Measurements from ENCODE around the gene SNX8. TPM values are rescaled to one million over a fixed set of nuclear protein-coding genes. Genes with fewer than 3 reads are reported as not detected.

Gene SNX8, protein sequence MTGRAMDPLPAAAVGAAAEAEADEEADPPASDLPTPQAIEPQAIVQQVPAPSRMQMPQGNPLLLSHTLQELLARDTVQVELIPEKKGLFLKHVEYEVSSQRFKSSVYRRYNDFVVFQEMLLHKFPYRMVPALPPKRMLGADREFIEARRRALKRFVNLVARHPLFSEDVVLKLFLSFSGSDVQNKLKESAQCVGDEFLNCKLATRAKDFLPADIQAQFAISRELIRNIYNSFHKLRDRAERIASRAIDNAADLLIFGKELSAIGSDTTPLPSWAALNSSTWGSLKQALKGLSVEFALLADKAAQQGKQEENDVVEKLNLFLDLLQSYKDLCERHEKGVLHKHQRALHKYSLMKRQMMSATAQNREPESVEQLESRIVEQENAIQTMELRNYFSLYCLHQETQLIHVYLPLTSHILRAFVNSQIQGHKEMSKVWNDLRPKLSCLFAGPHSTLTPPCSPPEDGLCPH
- total RNA-seq, result 10 to 100 TPM; 13.3 to 35.7 (median 22.1) TPM

DNA sequence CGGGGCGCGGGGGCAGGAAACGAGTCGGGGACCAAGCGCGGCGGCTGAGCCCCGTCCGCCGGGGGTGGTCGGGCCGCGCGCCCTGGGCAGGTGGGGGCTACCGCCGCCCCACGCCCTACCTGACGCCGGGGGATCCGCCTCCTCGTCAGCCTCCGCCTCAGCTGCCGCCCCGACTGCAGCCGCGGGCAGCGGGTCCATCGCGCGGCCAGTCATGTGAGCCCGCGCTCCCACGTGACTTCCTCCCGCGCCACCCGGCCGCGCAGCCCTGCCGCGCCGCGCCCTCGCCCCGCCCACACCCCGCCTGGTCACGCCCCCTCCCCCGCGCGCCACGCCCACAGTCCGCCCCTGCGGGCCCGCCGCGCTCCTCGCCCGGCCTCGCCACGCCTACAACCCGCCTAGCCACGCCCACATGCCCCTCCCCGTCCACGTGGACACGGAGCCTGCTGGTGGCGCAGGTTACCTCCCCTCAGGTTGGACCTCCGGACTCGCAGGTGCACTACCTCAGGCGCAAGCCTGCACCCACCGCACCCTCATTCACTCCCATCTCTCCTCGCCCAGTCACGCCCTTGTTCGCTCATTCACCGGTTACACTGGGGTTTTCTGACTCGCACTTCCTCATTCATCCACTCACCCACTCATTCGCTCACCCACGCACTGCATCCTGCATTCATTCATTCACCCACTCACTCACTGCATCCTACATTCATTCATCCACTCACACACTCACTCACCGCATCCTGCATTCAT lies at the start of gene SNX8:
Gene SNX8 (minus strand): TSS at position 233 of the 747 bp plus-strand sequence. CDS start 20 bp downstream, at position 213.
- intact Hi-C loops (cut with DNase I; ENCODE audit: low total_unique reads), result no loop called here
- no peak for TF ChIP-seq POLR2A (IDR thresholded peaks at IDR 0.05)
- TF ChIP-seq, protein P1, sequence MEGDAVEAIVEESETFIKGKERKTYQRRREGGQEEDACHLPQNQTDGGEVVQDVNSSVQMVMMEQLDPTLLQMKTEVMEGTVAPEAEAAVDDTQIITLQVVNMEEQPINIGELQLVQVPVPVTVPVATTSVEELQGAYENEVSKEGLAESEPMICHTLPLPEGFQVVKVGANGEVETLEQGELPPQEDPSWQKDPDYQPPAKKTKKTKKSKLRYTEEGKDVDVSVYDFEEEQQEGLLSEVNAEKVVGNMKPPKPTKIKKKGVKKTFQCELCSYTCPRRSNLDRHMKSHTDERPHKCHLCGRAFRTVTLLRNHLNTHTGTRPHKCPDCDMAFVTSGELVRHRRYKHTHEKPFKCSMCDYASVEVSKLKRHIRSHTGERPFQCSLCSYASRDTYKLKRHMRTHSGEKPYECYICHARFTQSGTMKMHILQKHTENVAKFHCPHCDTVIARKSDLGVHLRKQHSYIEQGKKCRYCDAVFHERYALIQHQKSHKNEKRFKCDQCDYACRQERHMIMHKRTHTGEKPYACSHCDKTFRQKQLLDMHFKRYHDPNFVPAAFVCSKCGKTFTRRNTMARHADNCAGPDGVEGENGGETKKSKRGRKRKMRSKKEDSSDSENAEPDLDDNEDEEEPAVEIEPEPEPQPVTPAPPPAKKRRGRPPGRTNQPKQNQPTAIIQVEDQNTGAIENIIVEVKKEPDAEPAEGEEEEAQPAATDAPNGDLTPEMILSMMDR (IDR thresholded peaks at IDR 0.05), result no peak
- peak; percentile 87 to 98 for DNase-seq (ENCODE audit: low spot score in 2 of 2)
- peak within 1 kb of the TSS; percentile 66 for H3K4me3 ChIP-seq (ENCODE audit: low read depth, poor library complexity, severe bottlenecking)
- 2% methylated on average over 36 to 45 of the region's 78 CpGs for WGBS, 2 donors

DNA sequence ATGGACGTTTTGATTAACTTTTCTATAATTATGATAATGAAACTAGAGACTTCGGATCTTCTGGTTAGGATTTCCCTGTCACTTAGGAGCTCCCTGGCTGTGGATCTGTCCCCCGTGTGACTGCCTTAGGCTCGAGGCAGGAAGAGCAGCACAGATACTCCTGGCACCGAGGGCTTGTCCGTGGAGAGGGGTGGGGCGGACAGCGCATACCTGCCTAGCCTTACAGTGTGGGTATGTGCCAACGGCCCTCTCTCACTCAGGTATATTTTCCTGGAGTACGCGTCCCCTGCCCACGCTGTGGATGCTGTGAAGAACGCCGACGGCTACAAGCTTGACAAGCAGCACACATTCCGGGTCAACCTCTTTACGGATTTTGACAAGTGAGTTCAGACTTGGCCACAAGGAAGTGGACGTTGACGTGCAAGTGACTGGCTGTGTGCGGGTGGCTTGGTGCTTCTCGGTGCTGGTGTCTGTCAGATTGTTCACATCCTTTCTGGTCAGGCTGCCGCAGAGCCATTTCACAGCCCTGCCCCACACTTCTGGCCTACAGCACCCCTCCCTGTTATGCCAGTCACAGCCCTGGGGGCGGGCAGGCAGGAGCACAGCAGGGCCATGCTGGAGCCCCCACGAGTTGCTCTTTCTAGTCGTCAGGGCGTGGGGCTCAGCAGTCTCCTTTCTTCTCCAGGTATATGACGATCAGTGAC lies 48.3 kb upstream of the SNX8 start:
- intact Hi-C loops (cut with DNase I; ENCODE audit: low total_unique reads), result no loop called here
- H3K4me3 ChIP-seq (ENCODE audit: low read depth, poor library complexity, severe bottlenecking), result no peak overlapping the region
- no peak for TF ChIP-seq POLR2A (IDR thresholded peaks at IDR 0.05)
- TF ChIP-seq, protein P1 (IDR thresholded peaks at IDR 0.05), result no peak
- WGBS, 2 donors, result 84 to 91% methylated on average over 27 of the region's 27 CpGs
- no peak for DNase-seq (ENCODE audit: low spot score in 2 of 2)

DNA sequence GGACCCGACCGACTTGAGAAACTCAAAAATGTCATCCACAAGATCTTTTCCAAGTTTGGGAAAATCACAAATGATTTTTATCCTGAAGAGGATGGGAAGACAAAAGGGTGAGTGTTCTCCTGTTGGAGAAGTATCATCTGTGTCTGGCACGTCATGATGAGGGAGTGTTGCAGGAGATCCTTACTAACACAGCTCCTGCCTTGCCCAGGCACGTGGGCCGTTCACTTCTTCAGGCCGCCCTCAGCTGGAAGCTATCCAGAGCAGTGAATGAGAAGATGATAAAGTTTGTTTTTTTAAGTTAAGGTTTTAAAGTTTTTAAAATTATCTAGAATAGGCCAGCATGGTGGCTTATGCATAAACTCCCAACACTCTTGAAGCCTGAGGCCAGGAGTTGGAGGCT lies 46.6 kb upstream of the SNX8 start:
- no peak for TF ChIP-seq POLR2A (IDR thresholded peaks at IDR 0.05)
- TF ChIP-seq, protein P1 (IDR thresholded peaks at IDR 0.05), result no peak
- intact Hi-C loops (cut with DNase I; ENCODE audit: low total_unique reads), result no loop called here
- 48 to 49% methylated on average over 6 of the region's 6 CpGs for WGBS, 2 donors
- DNase-seq (ENCODE audit: low spot score in 2 of 2), result no peak
- H3K4me3 ChIP-seq (ENCODE audit: low read depth, poor library complexity, severe bottlenecking), result no peak overlapping the region

DNA sequence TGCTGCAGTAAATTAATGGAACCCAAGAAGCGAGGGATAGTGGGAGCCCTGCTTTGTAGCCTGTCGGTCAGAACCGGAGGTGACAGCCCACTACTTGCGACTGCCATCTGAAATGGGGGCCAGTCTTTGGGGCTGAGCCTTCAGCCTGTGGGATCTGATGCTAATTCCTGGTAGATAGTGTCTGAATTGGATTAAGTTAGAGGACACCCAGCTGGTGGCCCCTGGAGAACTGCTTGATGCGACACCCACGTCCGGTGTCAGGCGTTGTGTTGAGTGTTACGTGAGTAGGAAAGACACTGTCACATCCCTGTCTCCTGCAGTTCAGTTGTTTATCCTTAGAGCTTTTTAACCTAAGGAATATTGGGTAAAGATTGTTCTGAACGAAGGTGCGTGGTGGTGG lies 45.4 kb upstream of the SNX8 start:
- 86 to 93% methylated on average over 11 of the region's 11 CpGs for WGBS, 2 donors
- H3K4me3 ChIP-seq (ENCODE audit: low read depth, poor library complexity, severe bottlenecking), result no peak overlapping the region
- intact Hi-C loops (cut with DNase I; ENCODE audit: low total_unique reads), result no loop called here
- TF ChIP-seq, protein P1 (IDR thresholded peaks at IDR 0.05), result no peak
- TF ChIP-seq POLR2A (IDR thresholded peaks at IDR 0.05), result no peak
- no peak for DNase-seq (ENCODE audit: low spot score in 2 of 2)

DNA sequence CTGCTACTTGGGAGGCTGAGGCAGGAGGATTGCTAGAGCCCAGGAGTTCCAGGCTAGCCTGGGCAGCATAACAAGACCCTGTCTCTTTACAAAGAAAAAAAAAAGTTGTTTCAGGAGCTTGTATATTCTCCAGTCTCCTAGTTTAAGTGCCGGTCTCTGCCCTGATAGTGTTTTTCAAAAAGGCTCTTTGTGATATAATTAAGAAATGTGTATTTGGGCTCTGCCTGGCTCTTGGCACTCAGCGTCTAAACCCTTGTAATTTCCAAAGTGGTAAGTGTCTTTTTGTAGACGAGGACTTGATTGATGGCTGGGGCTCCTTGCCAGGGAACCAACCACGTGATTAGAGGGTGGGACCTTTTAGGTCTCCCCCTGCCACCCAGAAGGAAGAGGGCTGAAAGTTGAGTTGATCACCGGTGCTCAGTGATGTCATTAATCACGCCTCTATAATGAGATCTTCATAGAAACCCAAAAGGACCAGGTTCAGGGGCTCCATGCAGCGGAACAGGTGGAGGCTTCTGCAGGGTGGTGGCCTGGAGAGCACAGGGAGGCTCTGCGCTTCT lies 44.8 kb upstream of the SNX8 start:
- WGBS, 2 donors, result 51 to 55% methylated on average over 8 of the region's 8 CpGs
- H3K4me3 ChIP-seq (ENCODE audit: low read depth, poor library complexity, severe bottlenecking), result no peak overlapping the region
- no peak for TF ChIP-seq POLR2A (IDR thresholded peaks at IDR 0.05)
- TF ChIP-seq, protein P1 (IDR thresholded peaks at IDR 0.05), result no peak
- DNase-seq (ENCODE audit: low spot score in 2 of 2), result no peak
- intact Hi-C loops (cut with DNase I; ENCODE audit: low total_unique reads), result no loop called here

Measured in lower leg skin (tissue), 4 donors.